NCI-H2196 (cell line): Measurements from ENCODE around the gene MRGPRX3.
"Not testable (repeated sequence)": the region's sequence is repeated elsewhere in the genome, so short reads cannot be mapped to it uniquely, and the experiment has no call there.

Experiments
- DNase-seq: peaks from one replicate; lab custom pipeline; 2025; ENCODE audit not compliant: unreplicated experiment; lab: John Stamatoyannopoulos, UW

The MRGPRX3 gene

GRCh38 chr11:18132341-18132740 is at the start of gene MRGPRX3:
TSS of gene MRGPRX3 (plus strand) at chr11:18132571. CDS start at chr11:18137203, 4,632 bp downstream.
- DNase-seq: no peak

GRCh38 chr11:18088366-18088765 is 44.0 kb upstream of the MRGPRX3 start:
- DNase-seq: no peak

- DNase-seq: no peak
These were observed 43.4 kb upstream of the MRGPRX3 start for GRCh38 chr11:18088966-18089365.

- DNase-seq: no peak
These were observed 40.6 kb upstream of the MRGPRX3 start for GRCh38 chr11:18091731-18092130.

- DNase-seq: no peak
These were observed 38.4 kb upstream of the MRGPRX3 start for GRCh38 chr11:18093959-18094358.

GRCh38 chr11:18100926-18101656 is 31.3 kb upstream of the MRGPRX3 start:
- DNase-seq: no peak

GRCh38 chr11:18105086-18105801 is 27.1 kb upstream of the MRGPRX3 start:
- DNase-seq: no peak

- peak; percentile 90 for DNase-seq
These were observed 26.4 kb upstream of the MRGPRX3 start, which contains the start of gene SAAL1 for GRCh38 chr11:18105802-18106574. TSS of gene SAAL1 (minus strand) at chr11:18106082. CDS start at chr11:18106041, 41 bp downstream.

GRCh38 chr11:18106688-18107087 is 25.7 kb upstream of the MRGPRX3 start:
- no peak for DNase-seq

GRCh38 chr11:18108254-18108653 is 24.1 kb upstream of the MRGPRX3 start:
- DNase-seq: no peak

- no peak for DNase-seq
These were observed 21.4 kb upstream of the MRGPRX3 start for GRCh38 chr11:18111005-18111404.

GRCh38 chr11:18115360-18116127 is 16.8 kb upstream of the MRGPRX3 start:
- DNase-seq: peak; percentile 84

- DNase-seq: not testable (repeated sequence)
These were observed 11.0 kb upstream of the MRGPRX3 start for GRCh38 chr11:18121331-18121828.

GRCh38 chr11:18131115-18131514 is 1.3 kb upstream of the MRGPRX3 start:
- DNase-seq: not testable (repeated sequence)

- no peak for DNase-seq
These were observed 2.9 kb downstream of the MRGPRX3 start for GRCh38 chr11:18135308-18135707.

- DNase-seq: no peak
These were observed 4.9 kb downstream of the MRGPRX3 start for GRCh38 chr11:18137186-18137800.

GRCh38 chr11:18140145-18140544 is 7.8 kb downstream of the MRGPRX3 start:
- DNase-seq: no peak

- no peak for DNase-seq
These were observed 11.9 kb downstream of the MRGPRX3 start for GRCh38 chr11:18144243-18144642.

GRCh38 chr11:18145025-18145424 is 12.7 kb downstream of the MRGPRX3 start:
- no peak for DNase-seq

GRCh38 chr11:18145837-18146236 is 13.5 kb downstream of the MRGPRX3 start:
- DNase-seq: no peak
